NB4 (cell line): ENCODE measurements around the gene CDHR2.

Experiments
- DNase-seq: peaks from one replicate; pipeline ENCODE4 v3.0.0; 2010; ENCODE audit warnings: low read depth
- H3K4me3 ChIP-seq: one replicate; pipeline ENCODE4 v1.5.1; 2011; ENCODE audit warnings: mild to moderate bottlenecking, low read depth, low read length, moderate library complexity
- MYC ChIP-seq: IDR thresholded peaks from 2 replicates; pipeline ENCODE4 v1.6.1; 2011; ENCODE audit warnings: low read depth, low read length
- POLR2A ChIP-seq: IDR thresholded peaks from 2 replicates; pipeline ENCODE4 v1.6.1; 2011; ENCODE audit warnings: mild to moderate bottlenecking; ENCODE audit not compliant: insufficient read length; ENCODE audit errors: extremely low read depth
- TF ChIP-seq, protein P1 (sequence below): IDR thresholded peaks from one replicate; pipeline ENCODE4 v1.5.1; 2012; ENCODE audit warnings: low read depth, low read length
- TF ChIP-seq, protein P2 (sequence below): IDR thresholded peaks from 2 replicates; pipeline ENCODE4 v1.6.1; 2011; ENCODE audit warnings: low read depth, low read length

Gene CDHR2

DNA sequence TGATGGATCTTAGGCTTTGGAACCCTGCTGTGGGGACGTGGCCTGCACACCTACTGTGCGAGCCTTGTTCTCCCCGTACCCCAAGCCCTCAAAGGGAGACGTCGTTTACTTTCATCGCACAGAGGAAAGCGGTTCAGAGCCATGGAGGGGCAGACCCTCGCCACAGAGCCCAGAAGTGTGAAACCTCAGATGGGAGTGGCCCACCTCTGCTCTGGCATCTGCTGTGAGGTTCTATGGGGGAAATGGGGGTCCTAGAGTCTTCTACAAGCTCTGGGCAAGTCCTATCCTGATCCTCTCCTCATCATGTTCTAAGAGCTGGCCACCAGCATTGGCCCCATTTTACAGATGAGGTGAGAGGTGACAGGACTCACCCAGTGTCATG lies 8.2 kb upstream of the CDHR2 start:
- no peak for DNase-seq
- no peak overlapping the region for H3K4me3 ChIP-seq
- no peak for TF ChIP-seq MYC
- TF ChIP-seq, protein P1, sequence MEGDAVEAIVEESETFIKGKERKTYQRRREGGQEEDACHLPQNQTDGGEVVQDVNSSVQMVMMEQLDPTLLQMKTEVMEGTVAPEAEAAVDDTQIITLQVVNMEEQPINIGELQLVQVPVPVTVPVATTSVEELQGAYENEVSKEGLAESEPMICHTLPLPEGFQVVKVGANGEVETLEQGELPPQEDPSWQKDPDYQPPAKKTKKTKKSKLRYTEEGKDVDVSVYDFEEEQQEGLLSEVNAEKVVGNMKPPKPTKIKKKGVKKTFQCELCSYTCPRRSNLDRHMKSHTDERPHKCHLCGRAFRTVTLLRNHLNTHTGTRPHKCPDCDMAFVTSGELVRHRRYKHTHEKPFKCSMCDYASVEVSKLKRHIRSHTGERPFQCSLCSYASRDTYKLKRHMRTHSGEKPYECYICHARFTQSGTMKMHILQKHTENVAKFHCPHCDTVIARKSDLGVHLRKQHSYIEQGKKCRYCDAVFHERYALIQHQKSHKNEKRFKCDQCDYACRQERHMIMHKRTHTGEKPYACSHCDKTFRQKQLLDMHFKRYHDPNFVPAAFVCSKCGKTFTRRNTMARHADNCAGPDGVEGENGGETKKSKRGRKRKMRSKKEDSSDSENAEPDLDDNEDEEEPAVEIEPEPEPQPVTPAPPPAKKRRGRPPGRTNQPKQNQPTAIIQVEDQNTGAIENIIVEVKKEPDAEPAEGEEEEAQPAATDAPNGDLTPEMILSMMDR, result no peak
- TF ChIP-seq, protein P2, sequence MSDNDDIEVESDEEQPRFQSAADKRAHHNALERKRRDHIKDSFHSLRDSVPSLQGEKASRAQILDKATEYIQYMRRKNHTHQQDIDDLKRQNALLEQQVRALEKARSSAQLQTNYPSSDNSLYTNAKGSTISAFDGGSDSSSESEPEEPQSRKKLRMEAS, result no peak
- TF ChIP-seq POLR2A, result no peak

GRCh38 chr5:176541338-176542134 lies 7.6 kb upstream of the CDHR2 start:
- H3K4me3 ChIP-seq, result peak overlapping the region; percentile 12
- DNase-seq, result peak; percentile 85
- TF ChIP-seq, protein P1, result no peak
- TF ChIP-seq, protein P2, result peak; percentile 39; the same call in 1 of the 2 replicates
- peak; percentile 26 for TF ChIP-seq POLR2A

- peak overlapping the region; percentile 65 for H3K4me3 ChIP-seq
- TF ChIP-seq, protein P1, result no peak
- TF ChIP-seq MYC (no peak), POLR2A (no peak)
- TF ChIP-seq, protein P2, result no peak
- no peak for DNase-seq
Observed at GRCh38 chr5:176542135-176542595, 7.0 kb upstream of the CDHR2 start.

GRCh38 chr5:176542596-176543427 lies 6.3 kb upstream of the CDHR2 start:
- peak overlapping the region; percentile 65 for H3K4me3 ChIP-seq
- DNase-seq, result peak; percentile 72
- TF ChIP-seq POLR2A (no peak), MYC (peak; percentile 58)
- TF ChIP-seq, protein P1, result peak; percentile 5
- TF ChIP-seq, protein P2, result no peak; the same call in 1 of the 2 replicates

DNA sequence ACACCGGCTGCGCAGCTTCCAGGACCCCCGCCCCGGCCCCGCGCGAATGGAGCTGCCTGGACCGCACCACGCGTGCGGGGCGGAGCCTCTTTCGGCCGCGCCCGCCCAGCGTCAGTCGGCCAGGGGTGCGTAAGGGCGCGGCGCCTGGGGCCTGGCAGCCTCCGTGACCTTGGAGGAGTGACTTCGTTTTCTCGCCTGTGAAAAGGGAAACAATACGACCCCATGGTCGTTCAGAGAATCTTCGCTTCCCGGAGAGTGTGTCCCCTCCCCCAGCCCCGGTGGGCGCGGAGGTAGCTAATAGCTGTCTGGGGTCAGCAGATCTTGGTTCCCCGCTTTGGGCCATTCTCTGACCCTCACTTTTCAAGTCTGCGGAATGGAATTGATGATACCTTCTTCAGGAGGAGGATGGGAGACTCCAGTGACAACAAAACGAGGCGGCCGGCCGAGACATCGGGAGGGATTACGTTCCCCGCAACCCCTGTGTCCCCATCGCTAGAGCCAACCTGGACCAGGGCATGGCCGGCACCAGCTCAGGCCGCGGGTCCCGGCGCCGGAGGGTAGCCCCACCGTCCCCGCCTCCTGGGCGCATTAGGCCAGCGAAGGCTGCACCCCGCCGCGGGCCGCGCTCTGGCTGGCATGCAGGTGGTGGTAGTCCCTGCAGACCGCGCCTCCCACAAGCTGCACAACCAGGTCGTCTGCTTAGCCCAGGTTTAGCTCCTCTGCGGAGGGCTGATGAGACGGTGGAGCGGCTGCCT lies 5.5 kb upstream of the CDHR2 start:
- DNase-seq, result peak; percentile 85
- TF ChIP-seq MYC (peak; percentile 7), POLR2A (peak; percentile 55)
- TF ChIP-seq, protein P1, result no peak
- TF ChIP-seq, protein P2, result peak; percentile 62; the same call in 1 of the 2 replicates
- H3K4me3 ChIP-seq, result peak overlapping the region; percentile 63
